ENCODE results near the gene ATXN7L3B. TPM values are rescaled to one million over a fixed set of nuclear protein-coding genes. Genes with fewer than 3 reads are reported as not detected.

The ATXN7L3B gene
- total RNA-seq, 1 donor: 22.5 TPM

- TF ChIP-seq CTCF (IDR thresholded peaks at IDR 0.05; ENCODE audit: insufficient read depth, low read length): no peak
- H3K4me3 ChIP-seq (ENCODE audit: low read depth, low read length): no peak overlapping the region
- DNase-seq (ENCODE audit: low read depth): no peak
Observed at GRCh38 chr12:74535536-74535935, 2.1 kb upstream of the ATXN7L3B start.

- DNase-seq (ENCODE audit: low read depth): peak; percentile 77
- H3K4me3 ChIP-seq (ENCODE audit: low read depth, low read length): peak overlapping the region; percentile 95
- peak; percentile 63 for TF ChIP-seq CTCF (IDR thresholded peaks at IDR 0.05; ENCODE audit: insufficient read depth, low read length)
Observed at GRCh38 chr12:74537126-74537706, 419 bp upstream of the ATXN7L3B start.

GRCh38 chr12:74538491-74539258 lies 1.0 kb downstream of the ATXN7L3B start:
- DNase-seq (ENCODE audit: low read depth): peak; percentile 16
- peak overlapping the region; percentile 95 for H3K4me3 ChIP-seq (ENCODE audit: low read depth, low read length)
- no peak for TF ChIP-seq CTCF (IDR thresholded peaks at IDR 0.05; ENCODE audit: insufficient read depth, low read length)

- DNase-seq (ENCODE audit: low read depth): no peak
- no peak for TF ChIP-seq CTCF (IDR thresholded peaks at IDR 0.05; ENCODE audit: insufficient read depth, low read length)
- H3K4me3 ChIP-seq (ENCODE audit: low read depth, low read length): peak overlapping the region; percentile 95
Observed at GRCh38 chr12:74539261-74539660, 1.6 kb downstream of the ATXN7L3B start.

- no peak for TF ChIP-seq CTCF (IDR thresholded peaks at IDR 0.05; ENCODE audit: insufficient read depth, low read length)
- peak overlapping the region; percentile 95 for H3K4me3 ChIP-seq (ENCODE audit: low read depth, low read length)
- peak; percentile 4 for DNase-seq (ENCODE audit: low read depth)
Observed at GRCh38 chr12:74539765-74540526, 2.3 kb downstream of the ATXN7L3B start.

GRCh38 chr12:74541074-74541473 lies 3.4 kb downstream of the ATXN7L3B start:
- no peak for TF ChIP-seq CTCF (IDR thresholded peaks at IDR 0.05; ENCODE audit: insufficient read depth, low read length)
- H3K4me3 ChIP-seq (ENCODE audit: low read depth, low read length): no peak overlapping the region
- DNase-seq (ENCODE audit: low read depth): no peak
